Measurements from ENCODE around the gene KLHL42.

DNA sequence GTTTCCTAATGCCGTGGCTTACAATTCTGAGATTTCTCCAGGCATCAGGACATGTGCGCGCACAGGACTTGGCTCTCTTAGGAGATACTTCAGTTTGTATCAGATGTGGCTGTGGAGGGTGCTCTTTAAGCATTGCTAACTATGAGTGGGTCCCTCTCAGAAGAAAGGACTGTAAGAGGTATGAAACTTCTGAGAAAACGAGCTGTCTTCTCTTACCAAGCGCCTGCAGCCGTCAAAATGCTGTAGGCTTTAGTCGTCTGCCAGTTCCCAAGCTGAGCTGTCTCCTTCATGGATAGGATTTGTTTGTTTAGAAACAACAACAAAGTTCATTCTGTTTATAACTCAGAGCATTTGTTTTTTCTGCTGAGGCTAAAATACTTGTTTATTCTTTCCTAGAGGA lies 16.1 kb downstream of the KLHL42 start:
- TF ChIP-seq, protein P1, sequence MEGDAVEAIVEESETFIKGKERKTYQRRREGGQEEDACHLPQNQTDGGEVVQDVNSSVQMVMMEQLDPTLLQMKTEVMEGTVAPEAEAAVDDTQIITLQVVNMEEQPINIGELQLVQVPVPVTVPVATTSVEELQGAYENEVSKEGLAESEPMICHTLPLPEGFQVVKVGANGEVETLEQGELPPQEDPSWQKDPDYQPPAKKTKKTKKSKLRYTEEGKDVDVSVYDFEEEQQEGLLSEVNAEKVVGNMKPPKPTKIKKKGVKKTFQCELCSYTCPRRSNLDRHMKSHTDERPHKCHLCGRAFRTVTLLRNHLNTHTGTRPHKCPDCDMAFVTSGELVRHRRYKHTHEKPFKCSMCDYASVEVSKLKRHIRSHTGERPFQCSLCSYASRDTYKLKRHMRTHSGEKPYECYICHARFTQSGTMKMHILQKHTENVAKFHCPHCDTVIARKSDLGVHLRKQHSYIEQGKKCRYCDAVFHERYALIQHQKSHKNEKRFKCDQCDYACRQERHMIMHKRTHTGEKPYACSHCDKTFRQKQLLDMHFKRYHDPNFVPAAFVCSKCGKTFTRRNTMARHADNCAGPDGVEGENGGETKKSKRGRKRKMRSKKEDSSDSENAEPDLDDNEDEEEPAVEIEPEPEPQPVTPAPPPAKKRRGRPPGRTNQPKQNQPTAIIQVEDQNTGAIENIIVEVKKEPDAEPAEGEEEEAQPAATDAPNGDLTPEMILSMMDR (conservative IDR thresholded peaks at IDR 0.05; ENCODE audit: low read length) = no peak
- TF ChIP-seq EZH2phosphoT487 (IDR thresholded peaks at IDR 0.05; ENCODE audit: borderline replicate concordance, low read depth, low read length) = no peak
